ENCODE data around the gene SLC47A2.

- TF ChIP-seq CTCF (conservative IDR thresholded peaks at IDR 0.05; ENCODE audit: low read length): no peak
- TF ChIP-seq EZH2phosphoT487 (IDR thresholded peaks at IDR 0.05; ENCODE audit: borderline replicate concordance): no peak
Observed at GRCh38 chr17:19747829-19748806, 31.7 kb upstream of the SLC47A2 start, which contains the start of gene ALDH3A1.

Measured in Loucy (cell line).